Measurements from ENCODE around the gene SEPTIN14.
"Not testable (repeated sequence)": the region's sequence is repeated elsewhere in the genome, so short reads cannot be mapped to it uniquely, and the experiment has no call there.

The SEPTIN14 gene

DNA sequence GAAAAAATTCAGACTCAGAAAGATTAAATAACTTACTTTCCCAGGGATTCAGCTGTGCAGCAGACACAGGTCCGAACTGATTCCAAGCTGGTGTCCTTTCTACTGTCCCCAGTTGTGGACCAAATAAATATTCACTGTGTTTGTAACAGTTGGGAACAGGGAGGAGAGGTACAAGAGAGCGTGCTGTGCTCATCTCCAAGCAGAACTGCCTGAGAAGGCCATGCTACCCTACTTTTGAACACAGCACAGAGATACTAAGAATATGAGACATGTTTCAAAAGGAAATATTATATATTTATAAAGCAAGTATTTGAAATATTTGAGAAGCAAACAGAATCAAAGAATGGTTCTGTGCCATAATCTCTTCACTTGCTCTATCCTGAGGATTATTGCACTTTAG is at the start of gene SEPTIN14:
Gene SEPTIN14, minus strand, starts transcription at position 101 of the 400 bp plus-strand sequence. CDS start 756 bp downstream, outside the sequence.
- DNase-seq (ENCODE audit: low spot score) = not testable (repeated sequence)

DNA sequence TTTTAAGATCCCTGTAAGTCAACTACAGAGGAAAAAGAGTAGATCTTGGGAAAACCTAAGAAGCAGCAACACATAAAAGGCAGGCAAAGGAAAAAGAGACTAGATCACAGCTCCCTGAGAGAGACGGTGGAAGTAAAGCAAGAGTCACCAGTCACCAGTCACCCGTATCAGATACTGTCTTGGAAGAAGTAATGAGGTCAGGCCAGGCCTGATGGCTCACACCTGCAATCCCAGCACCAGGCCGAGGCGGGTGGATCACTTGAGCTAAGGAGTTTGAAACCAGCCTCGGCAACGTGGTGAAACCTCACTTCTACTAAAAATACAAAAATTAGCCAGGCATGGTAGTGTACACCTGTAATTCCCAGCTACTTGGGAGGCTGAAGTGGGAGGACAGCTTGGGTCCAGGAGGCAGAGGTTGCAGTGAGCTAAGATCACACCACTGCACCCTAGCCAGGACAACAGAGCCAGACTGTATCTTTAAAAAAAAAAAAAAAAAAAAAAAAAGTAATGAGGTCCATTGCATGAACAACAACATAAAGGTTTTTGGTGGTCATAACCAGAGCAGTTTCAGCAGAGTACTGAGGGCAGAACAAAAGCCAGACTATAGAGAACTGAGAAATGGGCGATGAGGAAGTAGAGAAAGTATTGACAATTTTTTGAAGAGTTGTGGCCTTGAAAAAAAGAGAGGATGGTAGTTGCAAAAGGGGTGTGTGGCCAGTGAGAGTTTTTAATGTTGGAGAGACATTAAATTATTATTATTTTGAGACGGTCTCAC is 41.6 kb upstream of the SEPTIN14 start:
- no peak for DNase-seq (ENCODE audit: low spot score)

DNA sequence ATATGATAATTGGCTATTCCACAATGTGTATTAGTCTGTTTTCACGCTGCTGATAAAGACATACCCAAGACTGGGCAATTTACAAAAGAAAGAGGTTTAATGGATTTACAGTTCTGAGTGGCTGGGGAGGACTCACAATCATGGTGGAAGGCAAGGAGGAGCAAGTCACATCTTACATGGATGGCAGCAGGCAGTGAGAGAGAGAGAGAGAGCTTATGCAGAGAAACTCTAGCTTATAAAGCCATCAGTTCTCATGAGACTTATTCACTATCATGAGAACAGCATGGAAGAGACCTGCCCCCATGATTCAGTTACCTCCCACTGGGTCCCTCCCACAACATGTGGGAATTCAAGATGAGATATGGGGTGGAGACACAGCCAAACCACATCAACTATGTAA is 38.5 kb upstream of the SEPTIN14 start:
- not testable (repeated sequence) for DNase-seq (ENCODE audit: low spot score)

GRCh38 chr7:55898287-55898686 is 35.7 kb upstream of the SEPTIN14 start:
- peak; percentile 8 for DNase-seq (ENCODE audit: low spot score)

GRCh38 chr7:55895021-55895420 is 32.5 kb upstream of the SEPTIN14 start:
- no peak for DNase-seq (ENCODE audit: low spot score)

DNA sequence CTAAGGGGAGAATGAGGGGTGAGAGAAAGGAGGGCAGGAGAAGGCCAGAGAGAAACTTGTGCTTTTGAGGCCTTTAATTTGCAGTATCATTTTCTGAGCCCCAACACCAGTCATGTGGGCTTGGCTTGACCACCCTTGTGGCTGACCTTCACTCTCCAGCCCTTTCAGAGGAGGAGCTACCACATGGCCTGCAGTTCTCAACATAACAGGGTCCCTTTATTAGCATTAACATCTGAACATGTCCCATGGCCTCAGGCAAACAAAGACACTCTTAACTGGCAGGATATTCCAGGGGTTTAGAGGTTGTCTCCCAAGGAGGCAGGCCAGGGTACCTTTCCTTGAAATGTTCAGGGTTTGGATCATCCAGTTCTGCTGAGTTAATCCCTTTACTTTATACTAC is 31.4 kb upstream of the SEPTIN14 start:
- no peak for DNase-seq (ENCODE audit: low spot score)

DNA sequence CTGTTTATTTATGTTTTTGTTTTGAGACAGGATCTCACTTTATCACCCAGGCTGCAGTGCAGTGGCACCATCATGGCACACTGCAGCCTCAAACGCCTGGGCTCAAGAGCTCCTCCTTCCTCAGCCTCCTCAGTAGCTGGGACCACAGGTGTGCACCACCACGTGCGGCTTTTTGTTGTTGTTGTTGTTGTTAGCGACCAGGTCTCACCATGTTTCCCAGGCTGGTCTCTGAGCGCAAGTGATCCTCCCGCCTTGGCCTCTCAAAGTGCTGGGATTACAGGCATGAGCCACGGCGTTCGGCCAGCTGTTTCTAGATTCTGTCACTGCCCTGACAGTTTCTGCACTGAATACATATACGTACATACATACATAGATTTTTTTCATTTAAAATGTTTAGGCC is 25.8 kb upstream of the SEPTIN14 start:
- not testable (repeated sequence) for DNase-seq (ENCODE audit: low spot score)

GRCh38 chr7:55887821-55888247 is 25.3 kb upstream of the SEPTIN14 start:
- DNase-seq (ENCODE audit: low spot score) = no peak

DNA sequence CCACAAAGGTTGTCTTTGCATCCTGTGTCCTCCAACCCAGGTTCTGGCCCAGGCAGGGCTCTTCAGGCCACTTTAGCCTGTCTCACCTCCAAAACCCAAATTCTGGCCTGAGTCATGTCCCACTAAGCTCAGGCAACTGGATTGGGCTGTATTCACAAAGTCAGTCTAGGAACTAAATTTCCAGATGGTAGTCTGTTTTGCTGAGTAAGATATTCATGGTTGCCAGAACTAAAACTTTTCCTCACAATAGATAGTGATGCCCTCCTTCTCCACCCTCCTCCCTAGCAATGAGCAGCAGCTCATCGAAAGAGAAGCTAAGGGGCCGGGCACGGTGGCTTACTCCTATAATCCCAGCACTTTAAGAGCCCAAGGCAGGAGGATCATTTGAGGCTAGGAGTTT is 21.8 kb upstream of the SEPTIN14 start:
- no peak for DNase-seq (ENCODE audit: low spot score)

DNA sequence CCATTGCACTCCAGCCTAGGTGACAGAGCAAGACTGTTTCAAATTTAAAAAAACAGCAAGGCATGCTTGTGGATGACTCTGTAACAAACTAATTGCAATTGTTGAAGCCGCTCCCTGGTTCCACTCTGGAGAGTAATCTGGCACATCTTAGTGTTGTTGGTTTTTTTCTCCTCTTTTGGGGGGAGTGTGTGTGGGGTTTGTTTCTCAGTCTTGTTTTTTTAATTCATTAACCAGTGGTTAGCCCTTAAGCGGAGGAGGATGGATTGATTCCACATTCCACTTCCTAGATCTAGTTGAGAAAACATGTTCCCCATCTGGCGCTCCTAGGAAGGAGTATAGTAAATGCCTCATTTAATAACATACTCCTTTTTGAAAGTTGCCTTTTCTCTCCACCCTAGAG is 16.1 kb upstream of the SEPTIN14 start:
- no peak for DNase-seq (ENCODE audit: low spot score)

DNA sequence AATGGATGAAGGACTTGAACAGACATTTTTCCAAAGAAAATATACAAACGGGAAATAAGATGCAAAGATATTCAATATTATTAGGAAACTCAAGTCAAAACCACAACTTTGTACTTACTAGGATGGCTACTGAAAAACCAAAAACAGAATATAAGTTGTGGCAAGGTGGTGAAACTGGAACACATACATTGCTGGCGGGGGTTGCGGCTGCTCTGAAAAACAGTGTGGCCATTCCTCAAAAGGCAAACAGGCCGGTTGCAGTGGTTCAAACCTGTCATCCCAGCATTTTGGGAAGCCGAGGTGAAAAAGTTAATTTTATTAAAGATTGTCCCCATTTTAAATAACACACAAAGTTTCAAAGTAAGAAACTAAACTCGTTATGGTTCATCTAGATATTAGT is 14.8 kb upstream of the SEPTIN14 start:
- no peak for DNase-seq (ENCODE audit: low spot score)

GRCh38 chr7:55873765-55874164 is 11.2 kb upstream of the SEPTIN14 start:
- DNase-seq (ENCODE audit: low spot score) = no peak

DNA sequence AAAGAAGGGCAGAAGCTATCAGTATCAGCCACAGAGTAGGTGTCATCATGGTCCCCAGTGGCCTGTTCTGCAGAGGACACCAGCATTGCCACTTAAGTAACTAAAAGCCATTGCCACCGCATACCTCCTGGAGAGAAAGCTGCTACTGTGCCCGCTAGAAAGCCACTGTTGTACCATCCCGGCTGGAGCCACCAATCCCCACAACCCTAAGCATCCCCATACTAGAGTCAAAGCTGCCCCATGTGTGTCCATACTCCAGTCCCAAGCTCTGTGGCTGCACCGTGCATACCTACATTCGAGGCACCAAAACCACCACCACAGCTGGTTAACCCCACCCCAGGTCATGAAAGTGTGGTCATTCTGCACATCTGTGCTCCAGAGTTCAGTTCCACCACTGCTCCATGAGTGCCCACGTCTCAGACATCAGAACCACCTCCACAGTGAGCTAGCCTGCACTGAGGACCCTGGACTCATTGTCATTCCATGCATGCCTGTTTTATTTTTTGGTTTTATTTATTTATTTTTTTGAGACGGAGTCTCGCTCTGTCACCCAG is 9.5 kb upstream of the SEPTIN14 start:
- no peak for DNase-seq (ENCODE audit: low spot score)

DNA sequence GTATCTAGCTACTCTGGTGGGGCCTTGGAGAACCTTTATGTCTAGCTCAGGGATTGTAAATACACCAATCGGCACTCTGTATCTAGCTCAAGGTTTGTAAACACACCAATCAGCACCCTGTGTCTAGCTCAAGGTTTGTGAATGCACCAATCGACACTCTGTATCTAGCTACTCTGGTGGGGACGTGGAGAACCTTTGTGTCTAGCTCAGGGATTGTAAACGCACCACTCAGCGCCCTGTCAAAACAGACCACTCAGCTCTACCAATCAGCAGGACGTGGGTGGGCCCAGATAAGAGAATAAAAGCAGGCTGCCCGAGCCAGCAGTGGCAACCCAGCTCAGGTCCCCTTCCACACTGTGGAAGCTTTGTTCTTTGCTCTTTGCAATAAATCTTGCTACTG is 6.4 kb upstream of the SEPTIN14 start:
- DNase-seq (ENCODE audit: low spot score) = not testable (repeated sequence)

- DNase-seq (ENCODE audit: low spot score) = not testable (repeated sequence)
Measured at GRCh38 chr7:55845164-55845563, 17.4 kb downstream of the SEPTIN14 start.

- DNase-seq (ENCODE audit: low spot score) = no peak
Measured at GRCh38 chr7:55838595-55838994, 24.0 kb downstream of the SEPTIN14 start.

DNA sequence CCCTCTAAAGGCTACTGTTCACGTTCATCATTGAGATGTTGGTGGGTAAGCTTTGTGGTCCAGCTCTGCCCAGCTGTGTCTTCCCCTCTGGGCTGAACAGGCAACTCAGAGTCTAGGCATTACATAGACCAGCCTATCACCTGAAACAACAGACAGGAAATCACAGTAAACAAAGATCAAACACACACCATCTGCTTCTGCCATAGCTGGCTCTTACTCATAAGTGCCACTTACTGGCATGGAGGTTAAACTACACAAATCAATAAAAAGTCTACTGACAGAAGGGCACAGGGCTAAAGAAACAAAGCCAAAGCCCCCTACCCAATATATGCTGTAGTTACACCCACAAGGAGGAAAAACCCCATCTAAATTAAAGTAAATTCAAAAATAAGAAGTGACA is 35.0 kb downstream of the SEPTIN14 start:
- DNase-seq (ENCODE audit: low spot score) = no peak

DNA sequence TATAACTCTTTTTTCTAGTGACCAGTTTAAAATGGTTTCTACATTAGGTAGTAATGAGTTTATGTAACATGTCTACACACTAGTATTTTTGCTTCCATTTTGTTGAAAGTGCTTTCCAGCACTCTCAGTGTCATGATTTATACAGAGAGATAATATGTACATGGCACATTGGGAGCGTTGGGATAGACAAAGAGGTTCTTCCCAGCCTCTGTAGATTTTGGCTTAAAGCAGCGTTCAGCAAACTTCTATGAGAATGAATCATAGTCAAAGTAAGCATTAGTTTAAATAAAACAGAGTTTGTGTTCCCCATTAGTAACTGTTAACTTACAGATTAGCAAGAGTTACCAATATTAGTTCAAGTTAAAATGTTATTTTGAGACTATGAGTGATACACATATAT is 43.9 kb downstream of the SEPTIN14 start:
- DNase-seq (ENCODE audit: low spot score) = no peak

GRCh38 chr7:55797260-55797659 is 65.3 kb downstream of the SEPTIN14 start:
- DNase-seq (ENCODE audit: low spot score) = not testable (repeated sequence)

DNA sequence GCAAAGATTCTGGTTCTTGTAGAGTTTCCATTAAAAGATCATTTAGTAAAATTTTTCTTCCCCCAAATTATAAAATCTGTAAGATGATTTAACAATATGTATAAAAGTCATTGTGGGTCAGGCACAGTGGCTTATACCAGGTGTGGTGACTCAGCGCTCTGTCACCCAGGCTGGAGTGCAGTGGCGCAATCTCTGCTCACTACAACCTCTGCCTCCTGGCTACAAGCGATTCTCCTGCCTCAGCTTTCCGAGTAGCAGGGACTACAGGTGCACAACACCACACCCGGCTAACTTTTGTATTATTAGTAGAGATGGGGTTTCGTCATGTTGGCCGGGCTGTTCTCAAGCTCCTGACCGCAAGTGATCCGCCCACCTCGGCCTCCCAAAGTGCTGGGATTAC is 68.0 kb downstream of the SEPTIN14 start:
- peak; percentile 47 for DNase-seq (ENCODE audit: low spot score)

GRCh38 chr7:55792048-55792447 is 70.5 kb downstream of the SEPTIN14 start:
- no peak for DNase-seq (ENCODE audit: low spot score)

- no peak for DNase-seq (ENCODE audit: low spot score)
Measured at GRCh38 chr7:55787796-55788195, 74.8 kb downstream of the SEPTIN14 start.

- no peak for DNase-seq (ENCODE audit: low spot score)
Measured at GRCh38 chr7:55786901-55787300, 75.7 kb downstream of the SEPTIN14 start.

GRCh38 chr7:55785444-55785843 is 77.1 kb downstream of the SEPTIN14 start:
- not testable (repeated sequence) for DNase-seq (ENCODE audit: low spot score)
